Large intestine (tissue), 3 donors: ENCODE measurements around the gene ARRB1. TPM values are rescaled to one million over a fixed set of nuclear protein-coding genes. Genes with fewer than 3 reads are reported as not detected.
"Not testable (repeated sequence)": the region's sequence is repeated elsewhere in the genome, so short reads cannot be mapped to it uniquely, and the experiment has no call there.

Source experiments
- DNase-seq, 2 donors: peaks; one replicate each; pipeline versions ENCODE4 v3.0.0 to v3.0.0-alpha.2; 2013
- H3K27ac ChIP-seq: one replicate; pipeline ENCODE4 v1.5.1; 2013; ENCODE audit warnings: low read length
- H3K27me3 ChIP-seq: 2 replicates; pipeline ENCODE4 v1.6.1; 2013; ENCODE audit warnings: low read length; ENCODE audit not compliant: control insufficient read depth, insufficient read depth
- H3K36me3 ChIP-seq: 2 replicates; pipeline ENCODE4 v1.6.1; 2013; ENCODE audit warnings: low read length; ENCODE audit not compliant: control insufficient read depth, insufficient read depth
- H3K4me1 ChIP-seq: one replicate; pipeline ENCODE4 v1.6.1; 2013; ENCODE audit warnings: low read length; ENCODE audit not compliant: control insufficient read depth, insufficient read depth
- H3K4me3 ChIP-seq: one replicate; pipeline ENCODE4 v1.5.1; 2013; ENCODE audit warnings: low read length
- H3K9me3 ChIP-seq: one replicate; pipeline ENCODE4 v1.6.1; 2013; ENCODE audit warnings: mild to moderate bottlenecking, low read depth, low read length, moderate library complexity; ENCODE audit not compliant: control insufficient read depth
- WGBS: methylation state at CpG from one replicate; pipeline ENCODE4 v1.1.5; 2013; ENCODE audit warnings: low lambda C conversion rate; ENCODE audit not compliant: insufficient coverage; 5-methylcytosine and 5-hydroxymethylcytosine counted together
- polyA plus RNA-seq: library from polyadenylated mRNA; unstranded; fragments of 120-200 nt; gene quantifications from one replicate; pipeline ENCODE4 v1.2.1, GENCODE V29; 2013

Gene ARRB1
- polyA plus RNA-seq, 1 donor, result 26.9 TPM

DNA sequence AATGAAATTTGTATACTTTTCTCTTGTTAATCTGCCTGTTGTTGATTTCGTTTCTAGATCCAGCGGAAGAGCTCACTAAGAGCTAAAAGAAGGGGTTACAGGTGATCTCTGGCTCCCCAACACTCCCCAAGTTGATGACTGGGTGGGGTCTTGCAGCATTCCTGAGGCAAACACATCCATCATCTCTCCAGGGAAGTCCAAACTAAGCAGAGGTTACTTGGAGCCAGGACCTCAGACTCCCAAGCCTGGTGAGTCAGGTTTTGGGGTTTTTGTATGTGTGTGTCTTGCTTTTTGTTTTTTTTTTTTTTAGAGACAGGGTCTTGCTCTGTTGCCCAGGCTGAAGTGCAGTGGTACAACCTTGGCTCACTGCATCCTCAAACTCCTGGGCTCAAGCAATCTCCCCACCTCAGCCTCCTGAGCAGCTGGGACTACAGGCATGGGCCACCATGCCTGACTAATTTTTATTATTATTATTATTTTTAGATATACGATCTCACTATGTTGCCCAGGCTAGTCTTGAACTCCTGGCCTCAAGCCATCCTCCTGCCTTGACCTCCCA, 36.4 kb upstream of the ARRB1 start:
- Histone ChIP-seq H3K4me3 (no peak overlapping the region), H3K27me3 (no peaks in the 10 kb centered on the region), H3K27ac (peak overlapping the region; percentile 40), H3K9me3 (no peaks in the 10 kb centered on the region), H3K36me3 (no peaks in the 10 kb centered on the region), H3K4me1 (peaks cover 23% of the 10 kb centered on the region)
- WGBS, result 100% methylated on average over 1 of the region's 3 CpGs
- no peak for DNase-seq

- Histone ChIP-seq H3K36me3 (no peaks in the 10 kb centered on the region), H3K9me3 (no peaks in the 10 kb centered on the region), H3K4me1 (peaks cover 23% of the 10 kb centered on the region), H3K27ac (peak overlapping the region; percentile 40), H3K4me3 (no peak overlapping the region), H3K27me3 (no peaks in the 10 kb centered on the region)
- WGBS, result no CpG with 5 or more reads among the region's 3 CpGs
- peak; percentile 60 to 71 for DNase-seq
Observed at GRCh38 chr11:75386942-75387630, 35.6 kb upstream of the ARRB1 start.

DNA sequence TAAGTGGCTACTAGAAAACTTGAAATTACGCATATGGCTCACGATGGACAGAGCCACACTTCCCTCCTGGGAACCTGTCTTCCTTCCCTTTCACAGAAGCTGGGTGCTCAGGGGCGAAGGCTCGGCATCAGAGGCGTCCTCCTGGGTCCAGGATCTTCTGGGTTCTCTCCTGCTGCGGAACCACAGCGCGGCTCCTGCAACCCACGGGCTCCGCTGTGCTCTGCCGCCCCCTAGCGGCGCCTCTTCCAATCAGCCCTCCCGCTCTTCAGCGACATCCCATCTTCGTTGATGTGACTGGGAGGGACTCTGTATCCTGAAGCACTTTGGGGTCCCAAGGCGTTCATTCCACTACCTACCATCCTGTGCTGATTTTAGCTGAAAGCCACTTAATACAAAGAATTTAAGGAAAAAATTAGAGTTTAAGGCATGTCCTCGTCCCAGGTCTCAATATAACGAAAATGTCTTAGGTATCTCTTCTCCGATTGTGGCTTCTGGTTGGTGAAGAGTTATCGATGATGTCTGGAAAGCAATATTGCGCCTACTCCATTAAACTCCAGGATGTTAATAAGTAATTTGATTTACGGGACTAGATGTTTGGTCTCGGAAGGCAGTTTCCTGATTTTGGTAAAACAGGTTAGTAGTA, 33.1 kb upstream of the ARRB1 start:
- H3K36me3 ChIP-seq, result no peaks in the 10 kb centered on the region
- no peaks in the 10 kb centered on the region for H3K27me3 ChIP-seq
- peaks cover 41% of the 10 kb centered on the region for H3K4me1 ChIP-seq
- DNase-seq, result peak; percentile 68 to 70
- 68% methylated on average over 4 of the region's 24 CpGs for WGBS
- H3K9me3 ChIP-seq, result no peaks in the 10 kb centered on the region
- no peak overlapping the region for H3K27ac ChIP-seq
- H3K4me3 ChIP-seq, result no peak overlapping the region

DNA sequence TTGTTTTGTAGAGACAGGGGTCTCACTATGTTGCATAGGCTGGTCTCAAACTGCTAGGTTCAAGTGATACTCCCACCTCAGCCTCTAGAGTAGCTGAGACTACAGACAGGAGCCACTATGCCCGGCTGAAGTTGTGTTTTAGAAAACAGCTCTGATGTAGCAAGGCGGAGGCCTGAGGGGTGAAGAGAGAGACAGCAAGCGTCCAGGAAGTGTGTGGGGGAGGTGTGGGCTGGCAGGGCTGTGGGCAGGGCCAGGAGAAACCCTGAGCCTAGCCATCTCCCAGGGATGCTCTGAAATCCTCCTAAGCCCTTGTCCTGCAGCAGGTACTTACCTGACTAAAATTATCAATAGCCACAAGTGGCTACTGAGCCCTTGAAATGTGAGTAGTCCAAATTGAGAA, 31.8 kb upstream of the ARRB1 start:
- Histone ChIP-seq H3K4me3 (no peak overlapping the region), H3K4me1 (peaks cover 41% of the 10 kb centered on the region), H3K9me3 (peaks cover 3% of the 10 kb centered on the region), H3K27ac (no peak overlapping the region), H3K27me3 (no peaks in the 10 kb centered on the region), H3K36me3 (no peaks in the 10 kb centered on the region)
- no CpG with 5 or more reads among the region's 3 CpGs for WGBS
- no peak for DNase-seq

GRCh38 chr11:75380716-75381420, 29.4 kb upstream of the ARRB1 start:
- Histone ChIP-seq H3K27me3 (no peaks in the 10 kb centered on the region), H3K27ac (peak overlapping the region; percentile 76), H3K4me1 (peaks cover 30% of the 10 kb centered on the region), H3K4me3 (no peak overlapping the region), H3K36me3 (no peaks in the 10 kb centered on the region), H3K9me3 (peaks cover 3% of the 10 kb centered on the region)
- no CpG with 5 or more reads among the region's 7 CpGs for WGBS
- DNase-seq, result peak; percentile 65 to 84

- Histone ChIP-seq H3K36me3 (no peaks in the 10 kb centered on the region), H3K9me3 (peaks cover 3% of the 10 kb centered on the region), H3K27ac (peak overlapping the region; percentile 76), H3K27me3 (no peaks in the 10 kb centered on the region), H3K4me1 (peaks cover 32% of the 10 kb centered on the region), H3K4me3 (no peak overlapping the region)
- no peak for DNase-seq
- WGBS, result 33% methylated on average over 1 of the region's 2 CpGs
Observed at GRCh38 chr11:75380245-75380644, 28.8 kb upstream of the ARRB1 start.

GRCh38 chr11:75378776-75379175, 27.3 kb upstream of the ARRB1 start:
- WGBS, result no CpG with 5 or more reads among the region's 17 CpGs
- peak overlapping the region; percentile 34 for H3K27ac ChIP-seq
- H3K4me1 ChIP-seq, result peaks cover 29% of the 10 kb centered on the region
- not testable (repeated sequence) for H3K36me3 ChIP-seq, H3K4me3 ChIP-seq, H3K27me3 ChIP-seq, DNase-seq, H3K9me3 ChIP-seq

GRCh38 chr11:75376175-75376574, 24.7 kb upstream of the ARRB1 start:
- WGBS, result no CpG with 5 or more reads among the region's 9 CpGs
- Histone ChIP-seq H3K27ac (peak overlapping the region; percentile 57), H3K9me3 (peaks cover 3% of the 10 kb centered on the region), H3K36me3 (no peaks in the 10 kb centered on the region), H3K4me1 (peaks cover 46% of the 10 kb centered on the region), H3K4me3 (no peak overlapping the region), H3K27me3 (no peaks in the 10 kb centered on the region)
- DNase-seq, result no peak

GRCh38 chr11:75375626-75376025, 24.2 kb upstream of the ARRB1 start:
- H3K4me3 ChIP-seq, result no peak overlapping the region
- no peaks in the 10 kb centered on the region for H3K36me3 ChIP-seq
- DNase-seq, result no peak
- WGBS, result no CpG with 5 or more reads among the region's 8 CpGs
- peaks cover 40% of the 10 kb centered on the region for H3K4me1 ChIP-seq
- H3K27ac ChIP-seq, result no peak overlapping the region
- H3K9me3 ChIP-seq, result peaks cover 3% of the 10 kb centered on the region
- no peaks in the 10 kb centered on the region for H3K27me3 ChIP-seq

GRCh38 chr11:75374646-75375045, 23.2 kb upstream of the ARRB1 start:
- no peak for DNase-seq
- Histone ChIP-seq H3K27me3 (no peaks in the 10 kb centered on the region), H3K27ac (no peak overlapping the region), H3K9me3 (peaks cover 3% of the 10 kb centered on the region), H3K4me3 (no peak overlapping the region), H3K4me1 (peaks cover 30% of the 10 kb centered on the region), H3K36me3 (no peaks in the 10 kb centered on the region)
- WGBS, result 100% methylated on average over 2 of the region's 4 CpGs
